Gastroesophageal sphincter (tissue), 4 donors: ENCODE results near the gene GUCA2B. TPM values are rescaled to one million over a fixed set of nuclear protein-coding genes. Genes with fewer than 3 reads are reported as not detected.

Experiments used
- ATAC-seq: fragments of 150-250 bp; one replicate; pipeline ENCODE4 v1.9.1; 2016; ENCODE audit warnings: mild to moderate bottlenecking, moderate library complexity
- H3K27ac ChIP-seq, 4 donors: fragments of 200-600 bp; sonication (generic) in 3 of 4; 1 replicate in 3 of 4; 2 replicates in 1 of 4; pipeline ENCODE4 v1.5.1; 2016 to 2019
- H3K27me3 ChIP-seq: fragments of 200-600 bp; sonication (generic); one replicate; pipeline ENCODE4 v1.5.1; 2019
- H3K36me3 ChIP-seq, 2 donors: fragments of 200-600 bp; sonication (generic); one replicate each; pipeline ENCODE4 v1.5.1; 2019; ENCODE audit warnings: control low read depth in 1 of 2
- H3K4me1 ChIP-seq, 3 donors: fragments of 200-600 bp; sonication (generic); 1 replicate in 2 of 3; 2 replicates in 1 of 3; pipeline ENCODE4 v1.5.1; 2016 to 2019; ENCODE audit warnings: control low read depth in 2 of 3
- H3K4me3 ChIP-seq, 2 donors: fragments of 200-600 bp; sonication (generic); one replicate each; pipeline ENCODE4 v1.5.1; 2019; ENCODE audit warnings: mild to moderate bottlenecking in 1 of 2, moderate library complexity in 1 of 2
- H3K9me3 ChIP-seq, 3 donors: fragments of 200-600 bp; sonication (generic); one replicate each; pipeline ENCODE4 v1.5.1; 2017 to 2019; ENCODE audit warnings: control low read depth in 2 of 3
- CTCF ChIP-seq, 4 experiments: fragments of 200-600 bp in 2 of 4; fragments of 450-650 bp in 2 of 4; sonication (generic) in 1 of 4; IDR thresholded peaks; one replicate each; pipeline ENCODE4 v1.5.1; 2017 to 2019; ENCODE audit warnings: antibody characterized with exemption in 4 of 4, mild to moderate bottlenecking in 2 of 4, moderate library complexity in 2 of 4
- EP300 ChIP-seq: sonication (generic); formaldehyde crosslinking; IDR thresholded peaks from one replicate; pipeline ENCODE4 v1.6.1; 2017; ENCODE audit warnings: antibody characterized with exemption, mild to moderate bottlenecking
- POLR2A ChIP-seq, 2 donors: fragments of 450-650 bp; IDR thresholded peaks; one replicate each; pipeline ENCODE4 v1.6.1; 2017; ENCODE audit warnings: antibody characterized with exemption in 2 of 2, mild to moderate bottlenecking in 2 of 2, moderate library complexity in 1 of 2
- POLR2AphosphoS5 ChIP-seq: sonication (generic); formaldehyde crosslinking; IDR thresholded peaks from one replicate; pipeline ENCODE4 v1.6.1; 2017; ENCODE audit warnings: antibody characterized with exemption
- WGBS, 2 donors: methylation state at CpG; one replicate each; pipeline ENCODE4 v1.1.5; 2018; ENCODE audit warnings: low coverage in 1 of 2; 5-methylcytosine and 5-hydroxymethylcytosine counted together
- total RNA-seq, 4 donors: library from RNA; depleted of rRNA; stranded (reverse); fragments of >200 nt; gene quantifications; one replicate each; pipeline ENCODE4 v1.1.0, GENCODE V29; 2016

GUCA2B gene
- total RNA-seq, 4 donors from 2014 or later: not detected

DNA sequence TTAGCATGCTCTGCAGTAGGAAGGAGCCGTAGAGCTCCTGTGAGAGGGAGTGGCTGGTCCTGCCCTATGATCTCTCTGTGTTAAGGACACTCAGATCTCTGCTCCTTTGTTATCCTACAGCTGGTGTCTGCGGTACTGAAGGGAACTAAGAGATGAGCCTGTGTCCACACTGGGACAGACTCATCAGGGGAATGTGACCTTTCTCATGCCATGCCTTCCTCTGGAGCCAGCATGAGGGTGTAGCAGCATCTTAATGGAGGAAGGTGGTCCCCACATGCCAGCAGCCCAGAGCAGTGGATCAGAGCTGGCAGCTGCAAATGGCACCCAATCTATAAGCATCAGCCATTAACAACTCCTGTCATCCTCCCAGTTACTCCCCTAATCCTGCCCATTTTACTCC, 24.7 kb upstream of the GUCA2B start:
- Histone ChIP-seq H3K9me3 (peaks cover 0 to 3% (median 0%) of the 10 kb centered on the region in 3 donors), H3K27me3 (peaks cover 14% of the 10 kb centered on the region), H3K4me3 (no peak overlapping the region), H3K4me1 (no peaks in the 10 kb centered on the region), H3K36me3 (no peaks in the 10 kb centered on the region), H3K27ac (no peak overlapping the region)
- no peak for ATAC-seq
- WGBS, 2 donors: 17 to 39% methylated on average over 2 of the region's 2 CpGs
- TF ChIP-seq CTCF (IDR thresholded peaks at IDR 0.05) (no peak), EP300 (no peak), POLR2A (IDR thresholded peaks at IDR 0.05) (no peak), POLR2AphosphoS5 (no peak)

- ATAC-seq: no peak
- Histone ChIP-seq H3K27me3 (peaks cover 14% of the 10 kb centered on the region), H3K9me3 (no peaks in the 10 kb centered on the region), H3K27ac (no peak overlapping the region), H3K36me3 (no peaks in the 10 kb centered on the region), H3K4me3 (no peak overlapping the region), H3K4me1 (no peaks in the 10 kb centered on the region)
- WGBS, 2 donors: 50 to 80% methylated on average over 1 of the region's 3 CpGs
- TF ChIP-seq EP300 (no peak), POLR2AphosphoS5 (no peak), CTCF (IDR thresholded peaks at IDR 0.05) (no peak), POLR2A (IDR thresholded peaks at IDR 0.05) (no peak)
These were observed 24.2 kb upstream of the GUCA2B start for GRCh38 chr1:42128964-42129363.

GRCh38 chr1:42130061-42130660, 23.0 kb upstream of the GUCA2B start:
- Histone ChIP-seq H3K4me1 (no peaks in the 10 kb centered on the region), H3K36me3 (no peaks in the 10 kb centered on the region), H3K27me3 (peaks cover 18% of the 10 kb centered on the region), H3K4me3 (no peak overlapping the region), H3K27ac (no peak overlapping the region), H3K9me3 (no peaks in the 10 kb centered on the region)
- no peak for ATAC-seq
- 54 to 76% methylated on average over 4 to 5 of the region's 5 CpGs for WGBS, 2 donors
- TF ChIP-seq POLR2AphosphoS5: no peak
- no peak for TF ChIP-seq CTCF (IDR thresholded peaks at IDR 0.05)
- TF ChIP-seq POLR2A (IDR thresholded peaks at IDR 0.05): no peak
- TF ChIP-seq EP300: no peak

- WGBS, 2 donors: 73 to 74% methylated on average over 5 of the region's 5 CpGs
- H3K27ac ChIP-seq: no peak overlapping the region
- no peak overlapping the region for H3K4me3 ChIP-seq
- H3K9me3 ChIP-seq: no peaks in the 10 kb centered on the region
- no peaks in the 10 kb centered on the region for H3K4me1 ChIP-seq
- no peak for ATAC-seq
- no peaks in the 10 kb centered on the region for H3K36me3 ChIP-seq
- H3K27me3 ChIP-seq: peaks cover 23% of the 10 kb centered on the region
- TF ChIP-seq POLR2AphosphoS5 (no peak), CTCF (IDR thresholded peaks at IDR 0.05) (no peak), EP300 (no peak), POLR2A (IDR thresholded peaks at IDR 0.05) (no peak)
These were observed 19.8 kb upstream of the GUCA2B start for GRCh38 chr1:42133390-42133789.

GRCh38 chr1:42133809-42134526, 19.2 kb upstream of the GUCA2B start:
- no peak for TF ChIP-seq EP300
- TF ChIP-seq POLR2A (IDR thresholded peaks at IDR 0.05): no peak
- no peak for TF ChIP-seq POLR2AphosphoS5
- TF ChIP-seq CTCF (IDR thresholded peaks at IDR 0.05): no peak
- H3K4me3 ChIP-seq: no peak overlapping the region
- no peaks in the 10 kb centered on the region for H3K9me3 ChIP-seq
- H3K4me1 ChIP-seq: no peaks in the 10 kb centered on the region
- no peak overlapping the region for H3K27ac ChIP-seq
- no peaks in the 10 kb centered on the region for H3K36me3 ChIP-seq
- WGBS, 2 donors: 88 to 94% methylated on average over 8 of the region's 10 CpGs
- ATAC-seq: no peak
- H3K27me3 ChIP-seq: peaks cover 22% of the 10 kb centered on the region
